ENCODE results near the gene ALOX15B.

The ALOX15B gene

DNA sequence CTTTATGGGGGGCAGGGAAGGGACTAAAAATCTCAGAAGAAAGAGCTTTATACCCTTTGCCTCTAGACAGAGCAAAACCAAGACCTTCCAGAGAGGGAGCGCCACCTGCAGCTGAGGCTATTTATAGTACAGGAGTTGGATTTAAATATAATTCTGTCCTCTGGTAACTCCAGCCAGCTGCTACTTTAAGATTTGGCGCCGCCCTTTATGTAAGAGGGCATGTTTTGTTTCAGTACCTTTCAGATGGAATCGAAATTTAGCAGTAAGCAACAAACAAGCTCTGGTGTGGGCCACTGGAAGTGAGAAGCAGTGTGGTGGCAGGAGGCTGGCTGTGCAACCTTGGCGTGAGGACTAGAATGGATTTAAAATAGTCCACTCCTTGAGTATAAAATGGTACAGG is 41.7 kb upstream of the ALOX15B start:
- H3K27ac ChIP-seq: no peak overlapping the region
- H3K4me3 ChIP-seq: no peak overlapping the region
- TF ChIP-seq CTCF (IDR thresholded peaks at IDR 0.05): no peak
- no peak for DNase-seq (ENCODE audit: low spot score)

- peak; percentile 69 for DNase-seq (ENCODE audit: low spot score)
- TF ChIP-seq CTCF (IDR thresholded peaks at IDR 0.05): no peak
- Histone ChIP-seq H3K27ac (no peak within 1 kb of the TSS), H3K4me3 (peak within 1 kb of the TSS; percentile 64)
Measured at GRCh38 chr17:8001976-8002720, 36.7 kb upstream of the ALOX15B start, which contains the start of gene GUCY2D. Gene GUCY2D, plus strand, starts transcription at chr17:8002615. Its CDS starts 433 bp downstream, at chr17:8003048.

GRCh38 chr17:8002721-8003593 is 35.9 kb upstream of the ALOX15B start:
- DNase-seq (ENCODE audit: low spot score): peak; percentile 69
- H3K27ac ChIP-seq: no peak overlapping the region
- TF ChIP-seq CTCF (IDR thresholded peaks at IDR 0.05): no peak
- H3K4me3 ChIP-seq: peak overlapping the region; percentile 64

GRCh38 chr17:8003594-8004181 is 35.2 kb upstream of the ALOX15B start:
- peak; percentile 55 for DNase-seq (ENCODE audit: low spot score)
- Histone ChIP-seq H3K27ac (no peak overlapping the region), H3K4me3 (peak overlapping the region; percentile 64)
- no peak for TF ChIP-seq CTCF (IDR thresholded peaks at IDR 0.05)

DNA sequence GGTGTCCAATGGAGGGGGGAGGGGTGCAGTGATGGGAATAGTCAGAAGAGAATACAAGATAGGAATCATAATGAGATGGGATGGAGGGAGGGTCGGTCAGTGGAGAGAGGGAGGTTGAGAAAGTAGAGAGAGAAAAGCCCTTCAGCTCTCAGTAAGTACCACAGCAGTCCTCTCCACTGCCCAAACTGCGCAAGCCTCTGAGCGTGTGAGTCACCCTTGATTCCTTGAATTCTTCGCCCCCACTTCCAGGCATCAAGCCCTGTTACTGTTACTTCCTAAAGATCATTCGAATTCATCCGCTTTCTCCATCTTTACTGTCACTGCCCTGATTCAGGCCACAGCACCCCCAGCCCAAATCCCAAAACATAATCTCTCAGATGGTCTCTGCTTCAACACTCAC is 34.0 kb upstream of the ALOX15B start:
- TF ChIP-seq CTCF (IDR thresholded peaks at IDR 0.05): no peak
- H3K27ac ChIP-seq: no peak overlapping the region
- peak; percentile 29 for DNase-seq (ENCODE audit: low spot score)
- H3K4me3 ChIP-seq: no peak overlapping the region

DNA sequence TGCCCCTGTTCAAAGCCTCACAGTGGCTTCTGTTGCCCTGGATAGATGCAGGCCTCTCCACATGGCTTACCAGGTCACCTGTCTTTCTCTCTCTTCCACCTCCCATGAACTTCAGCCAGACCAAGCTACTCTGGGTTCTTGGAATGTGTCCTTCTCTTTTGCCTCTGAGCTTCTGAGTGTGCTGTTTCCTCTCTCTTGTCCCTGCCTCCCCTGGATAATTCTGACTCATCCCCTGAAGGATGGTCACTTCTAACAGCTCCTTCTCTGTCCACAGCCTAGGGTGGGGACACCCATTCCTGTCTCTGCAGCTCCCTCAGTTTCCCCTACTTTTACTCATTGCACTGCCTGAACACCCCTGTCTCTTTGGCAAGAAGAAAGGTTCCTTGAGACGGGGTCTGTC is 33.5 kb upstream of the ALOX15B start:
- no peak for TF ChIP-seq CTCF (IDR thresholded peaks at IDR 0.05)

More for the DNA sequence above, 33.5 kb upstream of the ALOX15B start:
- no peak overlapping the region for H3K27ac ChIP-seq
- no peak overlapping the region for H3K4me3 ChIP-seq
- DNase-seq (ENCODE audit: low spot score): peak; percentile 5
